Panc1 (cell line): ENCODE measurements around the gene MISP3.
"Not testable (repeated sequence)": the region's sequence is repeated elsewhere in the genome, so short reads cannot be mapped to it uniquely, and the experiment has no call there.

Experiments
- CTCF ChIP-seq: fragments of 450-650 bp; IDR thresholded peaks from 2 replicates; pipeline ENCODE4 v1.5.1; 2017; ENCODE audit warnings: mild to moderate bottlenecking
- POLR2AphosphoS5 ChIP-seq: IDR thresholded peaks from 2 replicates; pipeline ENCODE4 v1.6.1; 2012; ENCODE audit warnings: mild to moderate bottlenecking, low read depth, low read length, moderate library complexity
- SIN3A ChIP-seq: IDR thresholded peaks from 2 replicates; pipeline ENCODE4 v1.6.1; 2012; ENCODE audit warnings: low read depth, mild to moderate bottlenecking, low read length, moderate library complexity, borderline replicate concordance; ENCODE audit not compliant: insufficient read depth

- TF ChIP-seq SIN3A, CTCF, POLR2AphosphoS5: not testable (repeated sequence)
These were observed 21.6 kb upstream of the MISP3 start for GRCh38 chr19:14050961-14051360.
